Psoas muscle (tissue), 8 donors: ENCODE measurements around the gene WBP2. TPM values are rescaled to one million over a fixed set of nuclear protein-coding genes. Genes with fewer than 3 reads are reported as not detected.
"Not testable (repeated sequence)": the region's sequence is repeated elsewhere in the genome, so short reads cannot be mapped to it uniquely, and the experiment has no call there.

ENCODE experiments used
- ATAC-seq, 4 donors: fragments of 200-7000 bp; cut with Tn5 transposase; one replicate each; pipeline ENCODE4 v1.9.1; 2020; ENCODE audit warnings: moderate library complexity in 3 of 4, mild to moderate bottlenecking in 2 of 4
- DNase-seq, 2 donors: peaks; one replicate each; pipeline ENCODE4 v3.0.0-alpha.2; 2020
- H3K27ac ChIP-seq: fragments of 200-600 bp; one replicate; pipeline ENCODE4 v1.8.0; 2022
- H3K27me3 ChIP-seq, 3 donors: fragments of 200-600 bp in 1 of 3; one replicate each; pipeline versions ENCODE4 v1.6.1 to v1.8.0; 2013 to 2022; ENCODE audit warnings: low read length in 2 of 3, mild to moderate bottlenecking in 2 of 3, moderate library complexity in 1 of 3; ENCODE audit not compliant: insufficient read depth in 3 of 3
- H3K36me3 ChIP-seq, 2 donors: fragments of 200-600 bp in 1 of 2; one replicate each; pipeline versions ENCODE4 v1.6.1 to v1.8.0; 2013 to 2022; ENCODE audit warnings: low read depth in 1 of 2, mild to moderate bottlenecking in 1 of 2, moderate library complexity in 1 of 2; ENCODE audit not compliant: insufficient read depth in 1 of 2
- H3K4me1 ChIP-seq: fragments of 200-600 bp; one replicate; pipeline ENCODE4 v1.8.0; 2022
- H3K4me3 ChIP-seq: fragments of 200-600 bp; one replicate; pipeline ENCODE4 v1.8.0; 2022; ENCODE audit warnings: mild to moderate bottlenecking
- H3K9me3 ChIP-seq: fragments of 200-600 bp; one replicate; pipeline ENCODE4 v1.8.0; 2022
- WGBS, 3 donors: extraction: QIAGEN DNeasy Blood & Tissue Kit; methylation state at CpG; one replicate each; pipeline versions ENCODE4 v1.1.6 to v1.1.7; 2013; 5-methylcytosine and 5-hydroxymethylcytosine counted together
- intact Hi-C, 2 donors: fragments of 100-400 bp; cut with DNase I; formaldehyde crosslinking; loops; one replicate each; pipeline versions ENCODE4 v1.11.0 to v1.14.2; 2022
- polyA plus RNA-seq, 3 donors: library from polyadenylated mRNA; stranded (reverse); fragments of 200-250 nt; gene quantifications; one replicate each; pipeline ENCODE4 v1.2.3, GENCODE V29; 2013
- total RNA-seq, 4 donors: library from RNA; stranded (reverse); fragmentation: NEBNext Ultra II Directional in 2 of 4; extraction: Animal tissue kit (Norgen Biotek cat#: 25700) in 2 of 4; gene quantifications; one replicate each; pipeline versions ENCODE4 v1.2.1 to v1.2.4, GENCODE V29; 2021 to 2023
- TF ChIP-seq, protein P1 (sequence below): fragments of 200-600 bp; IDR thresholded peaks from one replicate; pipeline ENCODE4 v1.8.0; 2022; ENCODE audit warnings: antibody characterized with exemption
- donor health status: healthy with polysubstance abuse.
- donor health status: DM: no; HTN: no; CAD: no; lungs with moderate emphysema.
- donor health status: Bipolar disorder and iron deficiency.
- donor health status: healthy.
- donor health status: DM: yes; HTN: yes; CAD: no.
- donor health status: DM: no; HTN: no; CAD: no.
- donor health status: DM: no; HTN: no; CAD: no.
- donor health status: DM: yes; HTN: yes; CAD: no.

WBP2 gene
- total and polyA plus RNA-seq, 7 donors: 109 to 278 (median 149) TPM

DNA sequence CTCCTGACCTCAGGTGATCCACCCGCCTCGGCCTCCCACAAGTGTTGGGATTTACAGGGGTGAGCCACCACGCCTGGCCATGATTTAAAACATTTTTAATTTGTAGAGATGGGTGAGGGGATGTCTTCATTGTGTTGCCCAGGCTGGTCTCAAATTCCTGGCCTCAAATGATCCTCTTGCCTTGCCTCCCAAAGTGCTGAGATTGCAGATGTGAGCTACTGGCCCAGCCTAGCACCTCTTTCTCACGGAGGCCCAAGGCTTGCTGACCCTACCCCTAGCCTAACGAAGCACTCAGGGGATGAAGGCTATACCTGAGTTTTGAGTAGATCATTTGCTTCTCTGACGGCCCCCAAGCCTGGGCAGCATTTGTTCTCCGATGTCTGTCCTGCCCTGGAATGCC, 44.0 kb downstream of the WBP2 start:
- no peak for ATAC-seq
- Histone ChIP-seq H3K27me3 (no peaks in the 10 kb centered on the region), H3K4me3 (no peak overlapping the region), H3K27ac (no peak overlapping the region), H3K36me3 (peaks cover 0 to 66% of the 10 kb centered on the region in 2 donors), H3K4me1 (peaks cover 24% of the 10 kb centered on the region), H3K9me3 (no peaks in the 10 kb centered on the region)
- TF ChIP-seq, protein P1, sequence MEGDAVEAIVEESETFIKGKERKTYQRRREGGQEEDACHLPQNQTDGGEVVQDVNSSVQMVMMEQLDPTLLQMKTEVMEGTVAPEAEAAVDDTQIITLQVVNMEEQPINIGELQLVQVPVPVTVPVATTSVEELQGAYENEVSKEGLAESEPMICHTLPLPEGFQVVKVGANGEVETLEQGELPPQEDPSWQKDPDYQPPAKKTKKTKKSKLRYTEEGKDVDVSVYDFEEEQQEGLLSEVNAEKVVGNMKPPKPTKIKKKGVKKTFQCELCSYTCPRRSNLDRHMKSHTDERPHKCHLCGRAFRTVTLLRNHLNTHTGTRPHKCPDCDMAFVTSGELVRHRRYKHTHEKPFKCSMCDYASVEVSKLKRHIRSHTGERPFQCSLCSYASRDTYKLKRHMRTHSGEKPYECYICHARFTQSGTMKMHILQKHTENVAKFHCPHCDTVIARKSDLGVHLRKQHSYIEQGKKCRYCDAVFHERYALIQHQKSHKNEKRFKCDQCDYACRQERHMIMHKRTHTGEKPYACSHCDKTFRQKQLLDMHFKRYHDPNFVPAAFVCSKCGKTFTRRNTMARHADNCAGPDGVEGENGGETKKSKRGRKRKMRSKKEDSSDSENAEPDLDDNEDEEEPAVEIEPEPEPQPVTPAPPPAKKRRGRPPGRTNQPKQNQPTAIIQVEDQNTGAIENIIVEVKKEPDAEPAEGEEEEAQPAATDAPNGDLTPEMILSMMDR: no peak
- no peak for DNase-seq
- 92 to 97% (median 97%) methylated on average over 7 of the region's 7 CpGs for WGBS, 3 donors
- intact Hi-C loops: no loop called here

DNA sequence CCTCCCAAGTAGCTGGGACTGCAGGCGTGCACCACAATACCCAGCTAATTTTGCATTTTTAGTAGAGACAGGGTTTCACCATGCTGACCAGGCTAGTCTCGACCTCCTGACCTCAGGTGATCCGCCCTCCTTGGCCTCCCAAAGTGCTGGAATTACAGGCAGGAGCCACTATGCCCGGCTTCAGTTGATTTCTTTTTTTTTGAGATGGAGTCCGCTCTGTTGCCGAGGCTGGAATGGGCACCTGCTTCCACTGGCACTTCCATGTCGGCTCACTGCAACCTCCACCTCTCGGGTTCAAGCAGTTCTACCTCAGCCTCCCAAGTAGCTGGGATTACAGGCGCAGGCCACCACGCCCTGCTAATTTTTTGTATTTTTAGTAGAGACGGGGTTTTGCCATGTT, 44.4 kb downstream of the WBP2 start:
- DNase-seq, H3K27me3 ChIP-seq, ATAC-seq, H3K27ac ChIP-seq, H3K9me3 ChIP-seq, H3K4me3 ChIP-seq, intact Hi-C loops: not testable (repeated sequence)
- H3K36me3 ChIP-seq: peaks cover 0 to 62% of the 10 kb centered on the region in 2 donors
- WGBS, 3 donors: 94 to 97% (median 96%) methylated on average over 11 of the region's 11 CpGs
- H3K4me1 ChIP-seq: peaks cover 24% of the 10 kb centered on the region

- Histone ChIP-seq H3K27me3 (no peaks in the 10 kb centered on the region), H3K9me3 (no peaks in the 10 kb centered on the region), H3K27ac (peak overlapping the region; percentile 78), H3K36me3 (peaks cover 0 to 56% of the 10 kb centered on the region in 2 donors), H3K4me3 (no peak overlapping the region), H3K4me1 (peaks cover 24% of the 10 kb centered on the region)
- TF ChIP-seq, protein P1: no peak
- 94 to 97% (median 97%) methylated on average over 5 of the region's 5 CpGs for WGBS, 3 donors
- intact Hi-C loops: no loop called here
- ATAC-seq (no peak), DNase-seq (no peak)
Measured at GRCh38 chr17:75810216-75810615, 44.9 kb downstream of the WBP2 start.

- peak; percentile 17 to 34 (median 24) for ATAC-seq
- DNase-seq: no peak
- H3K27me3 ChIP-seq: no peaks in the 10 kb centered on the region
- H3K4me1 ChIP-seq: peaks cover 24% of the 10 kb centered on the region
- TF ChIP-seq, protein P1: no peak
- peak overlapping the region; percentile 25 for H3K4me3 ChIP-seq
- H3K36me3 ChIP-seq: peaks cover 0 to 51% of the 10 kb centered on the region in 2 donors
- WGBS, 3 donors: 60 to 74% (median 62%) methylated on average over 24 of the region's 24 CpGs
- H3K9me3 ChIP-seq: no peaks in the 10 kb centered on the region
- H3K27ac ChIP-seq: peak overlapping the region; percentile 78
- intact Hi-C loops: no loop called here
Measured at GRCh38 chr17:75809631-75810111, 45.5 kb downstream of the WBP2 start.

GRCh38 chr17:75808905-75809621, 46.1 kb downstream of the WBP2 start:
- H3K4me3 ChIP-seq: peak overlapping the region; percentile 25
- peaks cover 0 to 46% of the 10 kb centered on the region in 2 donors for H3K36me3 ChIP-seq
- DNase-seq (peak; percentile 69 to 70), ATAC-seq (peak; percentile 85 to 96 (median 90))
- no peaks in the 10 kb centered on the region for H3K9me3 ChIP-seq
- WGBS, 3 donors: 17 to 39% (median 33%) methylated on average over 17 to 18 of the region's 18 CpGs
- intact Hi-C loops: no loop called here
- H3K4me1 ChIP-seq: peaks cover 24% of the 10 kb centered on the region
- peak overlapping the region; percentile 78 for H3K27ac ChIP-seq
- H3K27me3 ChIP-seq: no peaks in the 10 kb centered on the region
- TF ChIP-seq, protein P1: no peak
